Activated T-helper 9 cell treated with anti-CD3 and anti-CD28 coated beads, Interleukin-2, amount 50 U/mL, for 16 hours (primary cell): ENCODE results near the gene CLCNKA.

ENCODE experiments used
- DNase-seq: peaks from one replicate; pipeline ENCODE4 v3.0.0-alpha.2; 2020; ENCODE audit warnings: low read depth

Gene CLCNKA

GRCh38 chr1:16078925-16079656 is 57.3 kb downstream of the CLCNKA start:
- DNase-seq: peak; percentile 61

GRCh38 chr1:16080422-16081150 is 58.8 kb downstream of the CLCNKA start:
- no peak for DNase-seq

- DNase-seq: no peak
Observed at GRCh38 chr1:16081636-16082035, 59.8 kb downstream of the CLCNKA start.

- DNase-seq: peak; percentile 36
Observed at GRCh38 chr1:16082283-16083038, 60.6 kb downstream of the CLCNKA start.

- no peak for DNase-seq
Observed at GRCh38 chr1:16083486-16083885, 61.6 kb downstream of the CLCNKA start.
